Astrocyte of the cerebellum (primary cell): ENCODE measurements around the gene ATRX.
"Not testable (repeated sequence)": the region's sequence is repeated elsewhere in the genome, so short reads cannot be mapped to it uniquely, and the experiment has no call there.

Source experiments
- DNase-seq: peaks from one replicate; pipeline ENCODE4 v3.0.0-alpha.2; 2011; ENCODE audit warnings: low read depth
- H3K4me3 ChIP-seq: 2 replicates; pipeline ENCODE4 v1.5.1; 2011; ENCODE audit warnings: mild to moderate bottlenecking, low read depth, low read length, moderate library complexity
- CTCF ChIP-seq: IDR thresholded peaks from 2 replicates; pipeline ENCODE4 v1.5.1; 2012; ENCODE audit warnings: low read length, low read depth, moderate library complexity, mild to moderate bottlenecking; ENCODE audit errors: missing control alignments
- in situ Hi-C: cut with HindIII; loops from 2 replicates; pipeline ENCODE4 v1.10.0; 2017; ENCODE audit warnings: low sequenced_read_pairs

Gene ATRX, protein sequence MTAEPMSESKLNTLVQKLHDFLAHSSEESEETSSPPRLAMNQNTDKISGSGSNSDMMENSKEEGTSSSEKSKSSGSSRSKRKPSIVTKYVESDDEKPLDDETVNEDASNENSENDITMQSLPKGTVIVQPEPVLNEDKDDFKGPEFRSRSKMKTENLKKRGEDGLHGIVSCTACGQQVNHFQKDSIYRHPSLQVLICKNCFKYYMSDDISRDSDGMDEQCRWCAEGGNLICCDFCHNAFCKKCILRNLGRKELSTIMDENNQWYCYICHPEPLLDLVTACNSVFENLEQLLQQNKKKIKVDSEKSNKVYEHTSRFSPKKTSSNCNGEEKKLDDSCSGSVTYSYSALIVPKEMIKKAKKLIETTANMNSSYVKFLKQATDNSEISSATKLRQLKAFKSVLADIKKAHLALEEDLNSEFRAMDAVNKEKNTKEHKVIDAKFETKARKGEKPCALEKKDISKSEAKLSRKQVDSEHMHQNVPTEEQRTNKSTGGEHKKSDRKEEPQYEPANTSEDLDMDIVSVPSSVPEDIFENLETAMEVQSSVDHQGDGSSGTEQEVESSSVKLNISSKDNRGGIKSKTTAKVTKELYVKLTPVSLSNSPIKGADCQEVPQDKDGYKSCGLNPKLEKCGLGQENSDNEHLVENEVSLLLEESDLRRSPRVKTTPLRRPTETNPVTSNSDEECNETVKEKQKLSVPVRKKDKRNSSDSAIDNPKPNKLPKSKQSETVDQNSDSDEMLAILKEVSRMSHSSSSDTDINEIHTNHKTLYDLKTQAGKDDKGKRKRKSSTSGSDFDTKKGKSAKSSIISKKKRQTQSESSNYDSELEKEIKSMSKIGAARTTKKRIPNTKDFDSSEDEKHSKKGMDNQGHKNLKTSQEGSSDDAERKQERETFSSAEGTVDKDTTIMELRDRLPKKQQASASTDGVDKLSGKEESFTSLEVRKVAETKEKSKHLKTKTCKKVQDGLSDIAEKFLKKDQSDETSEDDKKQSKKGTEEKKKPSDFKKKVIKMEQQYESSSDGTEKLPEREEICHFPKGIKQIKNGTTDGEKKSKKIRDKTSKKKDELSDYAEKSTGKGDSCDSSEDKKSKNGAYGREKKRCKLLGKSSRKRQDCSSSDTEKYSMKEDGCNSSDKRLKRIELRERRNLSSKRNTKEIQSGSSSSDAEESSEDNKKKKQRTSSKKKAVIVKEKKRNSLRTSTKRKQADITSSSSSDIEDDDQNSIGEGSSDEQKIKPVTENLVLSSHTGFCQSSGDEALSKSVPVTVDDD (N-terminal part only)

GRCh38 chrX:77785486-77786364 lies at the start of gene ATRX:
TSS of gene ATRX (minus strand) at chrX:77786216. CDS start at chrX:77786001, 215 bp downstream.
- no peak for TF ChIP-seq CTCF
- DNase-seq: peak; percentile 52
- in situ Hi-C loops: no loop called here
- H3K4me3 ChIP-seq: peak within 1 kb of the TSS; percentile 68

DNA sequence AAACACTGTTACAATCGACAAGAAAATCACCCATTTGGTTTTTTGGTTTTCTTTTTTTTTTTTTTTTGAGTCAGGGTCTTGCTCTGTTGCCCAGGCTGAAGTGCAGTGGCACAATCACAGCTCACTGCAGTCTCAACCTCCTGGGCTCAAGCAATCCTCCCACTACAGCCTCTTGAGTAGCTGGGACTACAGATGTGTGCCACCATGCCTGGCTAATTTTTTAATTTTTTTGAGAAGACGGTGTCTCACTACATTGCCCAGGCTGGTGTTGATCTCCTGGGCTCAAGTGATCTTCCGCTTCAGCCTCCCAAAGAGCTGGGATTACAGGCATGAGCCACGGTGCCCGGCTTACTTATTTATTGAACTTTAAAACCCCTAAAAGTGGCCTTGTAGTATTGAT lies 45.5 kb upstream of the ATRX start:
- in situ Hi-C loops, H3K4me3 ChIP-seq, DNase-seq: not testable (repeated sequence)

GRCh38 chrX:77821989-77822388 lies 36.0 kb upstream of the ATRX start:
- DNase-seq, in situ Hi-C loops, H3K4me3 ChIP-seq: not testable (repeated sequence)

- H3K4me3 ChIP-seq: no peak overlapping the region
- in situ Hi-C loops: no loop called here
- no peak for DNase-seq
- TF ChIP-seq CTCF: no peak
These were observed 34.2 kb upstream of the ATRX start for GRCh38 chrX:77820091-77820727.

DNA sequence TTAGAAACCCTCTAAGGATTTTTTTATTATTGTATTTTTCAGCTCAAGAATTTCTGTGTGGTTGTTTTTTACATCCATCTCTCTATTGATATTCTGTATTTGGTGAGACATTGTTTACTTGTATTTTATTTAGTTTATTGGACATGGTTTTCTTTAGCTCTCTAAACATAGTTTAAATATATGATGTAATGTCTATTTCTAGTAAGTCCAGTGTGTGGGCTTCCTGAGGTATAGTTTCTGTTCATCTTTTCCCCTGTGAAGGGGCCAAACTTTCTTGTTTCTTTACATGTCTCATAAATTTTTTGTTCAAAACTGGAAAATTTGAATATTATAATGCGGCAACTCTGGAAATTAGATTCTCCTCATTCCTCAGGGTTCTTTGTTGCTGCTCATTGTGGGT lies 28.2 kb upstream of the ATRX start:
- no peak overlapping the region for H3K4me3 ChIP-seq
- no peak for DNase-seq
- in situ Hi-C loops: no loop called here
- no peak for TF ChIP-seq CTCF

- no peak for TF ChIP-seq CTCF
- DNase-seq: no peak
- H3K4me3 ChIP-seq: no peak overlapping the region
- in situ Hi-C loops: no loop called here
These were observed 16.2 kb upstream of the ATRX start for GRCh38 chrX:77802201-77802600.
